Measurements from ENCODE around the gene GRIN1. TPM values are rescaled to one million over a fixed set of nuclear protein-coding genes. Genes with fewer than 3 reads are reported as not detected.

Gene GRIN1
- total and polyA plus RNA-seq, 2 of the 8 experiments (the other 6 are each of a cell fraction or from before 2014, with no cell fraction given): 0.48 to 2.1 TPM

- no peak for TF ChIP-seq SIRT6 (IDR thresholded peaks at IDR 0.05; ENCODE audit: low read length)
- no peak for TF ChIP-seq BCL11A (IDR thresholded peaks at IDR 0.05; ENCODE audit: low read depth in 2 of 2, low read length in 2 of 2)
- TF ChIP-seq EP300 (IDR thresholded peaks at IDR 0.05; ENCODE audit: borderline replicate concordance in 1 of 2, low read depth in 2 of 2, low read length in 2 of 2): no peak
These were observed 24.7 kb upstream of the GRIN1 start (continued) for GRCh38 chr9:137114220-137114612.

Measured in H1 (cell line).